Lower leg skin (tissue), 3 donors: Measurements from ENCODE around the gene GNPAT.

Source experiments
- CTCF ChIP-seq, 3 donors: fragments of 450-650 bp; IDR thresholded peaks; one replicate each; pipeline ENCODE4 v1.5.1; 2016; ENCODE audit warnings: antibody characterized with exemption in 3 of 3, mild to moderate bottlenecking in 3 of 3, moderate library complexity in 2 of 3
- POLR2A ChIP-seq, 2 donors: fragments of 450-650 bp; IDR thresholded peaks; one replicate each; pipeline ENCODE4 v1.6.1; 2016 to 2017; ENCODE audit warnings: antibody characterized with exemption in 2 of 2, mild to moderate bottlenecking in 1 of 2, moderate library complexity in 1 of 2

- TF ChIP-seq CTCF (IDR thresholded peaks at IDR 0.05), result no peak
- no peak for TF ChIP-seq POLR2A (IDR thresholded peaks at IDR 0.05)
These were observed 505 bp upstream of the GNPAT start for GRCh38 chr1:231240531-231240882.
